Colonic mucosa (tissue), 4 donors: ENCODE data around the gene ZNF80. TPM values are rescaled to one million over a fixed set of nuclear protein-coding genes. Genes with fewer than 3 reads are reported as not detected.

Experiments used
- DNase-seq: peaks from one replicate; pipeline ENCODE4 v3.0.0-alpha.2; 2020
- H3K27ac ChIP-seq: fragments of 200-600 bp; one replicate; pipeline ENCODE4 v1.8.0; 2021
- H3K27me3 ChIP-seq: fragments of 200-600 bp; one replicate; pipeline ENCODE4 v1.8.0; 2021
- H3K36me3 ChIP-seq: fragments of 200-600 bp; one replicate; pipeline ENCODE4 v1.8.0; 2021
- H3K4me1 ChIP-seq: fragments of 200-600 bp; one replicate; pipeline ENCODE4 v1.8.0; 2021; ENCODE audit warnings: mild to moderate bottlenecking
- H3K4me3 ChIP-seq: fragments of 200-600 bp; one replicate; pipeline ENCODE4 v1.8.0; 2021
- H3K9ac ChIP-seq, 2 donors: one replicate each; pipeline ENCODE4 v1.7.0; 2013; ENCODE audit warnings: control low read depth in 2 of 2, low read depth in 2 of 2, low read length in 2 of 2
- H3K9me3 ChIP-seq: fragments of 200-600 bp; one replicate; pipeline ENCODE4 v1.8.0; 2021
- intact Hi-C: fragments of 100-400 bp; cut with DNase I; formaldehyde crosslinking; loops from one replicate; pipeline ENCODE4 v1.14.1; 2022
- total RNA-seq, 2 donors: library from RNA; stranded (reverse); fragmentation: NEBNext Ultra II Directional in 1 of 2; extraction: Animal tissue kit (Norgen Biotek cat#: 25700) in 1 of 2; gene quantifications; one replicate each; pipeline ENCODE4 v1.2.1, GENCODE V29; 2021
- TF ChIP-seq, protein P1 (sequence below): fragments of 200-600 bp; IDR thresholded peaks from one replicate; pipeline ENCODE4 v1.8.0; 2022; ENCODE audit warnings: antibody characterized with exemption, mild to moderate bottlenecking
- donor health status: healthy.
- donor health status: DM: no; HTN: no; CAD: no.
- donor health status: DM: no; HTN: no; CAD: no.

The ZNF80 gene
- total RNA-seq, 2 donors from 2014 or later, result not detected

DNA sequence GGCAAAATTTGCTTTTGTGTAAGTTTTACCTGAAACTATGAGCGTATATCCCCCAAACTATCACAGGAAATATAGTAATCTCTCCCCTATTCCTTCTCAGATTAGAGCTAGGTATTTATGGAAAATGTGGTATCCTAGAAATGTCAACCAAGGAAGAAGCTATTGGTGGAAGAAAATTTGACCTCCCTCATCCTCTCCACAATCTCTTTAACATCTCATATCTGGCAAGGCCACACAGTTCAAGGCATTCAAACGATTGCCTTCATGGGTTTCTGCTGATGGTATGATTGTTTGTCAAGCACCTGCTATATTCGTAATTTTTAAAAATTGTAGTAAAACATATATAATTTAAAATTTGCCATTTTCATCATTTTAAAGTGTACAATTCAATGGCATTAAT, 31.0 kb downstream of the ZNF80 start:
- intact Hi-C loops, result no loop called here
- no peak for DNase-seq
- TF ChIP-seq, protein P1, sequence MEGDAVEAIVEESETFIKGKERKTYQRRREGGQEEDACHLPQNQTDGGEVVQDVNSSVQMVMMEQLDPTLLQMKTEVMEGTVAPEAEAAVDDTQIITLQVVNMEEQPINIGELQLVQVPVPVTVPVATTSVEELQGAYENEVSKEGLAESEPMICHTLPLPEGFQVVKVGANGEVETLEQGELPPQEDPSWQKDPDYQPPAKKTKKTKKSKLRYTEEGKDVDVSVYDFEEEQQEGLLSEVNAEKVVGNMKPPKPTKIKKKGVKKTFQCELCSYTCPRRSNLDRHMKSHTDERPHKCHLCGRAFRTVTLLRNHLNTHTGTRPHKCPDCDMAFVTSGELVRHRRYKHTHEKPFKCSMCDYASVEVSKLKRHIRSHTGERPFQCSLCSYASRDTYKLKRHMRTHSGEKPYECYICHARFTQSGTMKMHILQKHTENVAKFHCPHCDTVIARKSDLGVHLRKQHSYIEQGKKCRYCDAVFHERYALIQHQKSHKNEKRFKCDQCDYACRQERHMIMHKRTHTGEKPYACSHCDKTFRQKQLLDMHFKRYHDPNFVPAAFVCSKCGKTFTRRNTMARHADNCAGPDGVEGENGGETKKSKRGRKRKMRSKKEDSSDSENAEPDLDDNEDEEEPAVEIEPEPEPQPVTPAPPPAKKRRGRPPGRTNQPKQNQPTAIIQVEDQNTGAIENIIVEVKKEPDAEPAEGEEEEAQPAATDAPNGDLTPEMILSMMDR, result no peak
- no peaks in the 10 kb centered on the region for H3K36me3 ChIP-seq
- H3K9ac ChIP-seq, result no peak overlapping the region
- no peaks in the 10 kb centered on the region for H3K9me3 ChIP-seq
- no peaks in the 10 kb centered on the region for H3K27me3 ChIP-seq
- no peak overlapping the region for H3K4me3 ChIP-seq
- no peaks in the 10 kb centered on the region for H3K4me1 ChIP-seq
- no peak overlapping the region for H3K27ac ChIP-seq

DNA sequence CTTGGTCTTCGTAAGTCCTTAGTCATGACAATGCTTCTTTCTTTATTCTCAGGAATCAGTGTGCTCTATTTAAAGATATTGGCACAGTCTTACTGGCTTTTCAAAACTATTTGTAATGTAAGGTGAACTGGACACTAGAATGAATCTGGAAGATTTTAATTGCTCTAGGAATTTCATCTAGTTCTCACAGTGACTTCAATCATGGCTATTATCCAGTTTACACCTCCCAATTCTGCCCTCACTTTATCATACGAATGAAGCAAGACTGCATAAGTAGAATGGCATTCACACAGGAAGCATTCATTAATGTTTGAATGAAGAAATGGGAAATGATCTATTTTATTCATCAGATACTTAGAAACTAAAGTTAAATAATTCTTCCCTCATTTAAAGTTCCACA, 31.8 kb downstream of the ZNF80 start:
- Histone ChIP-seq H3K27ac (no peak overlapping the region), H3K4me1 (no peaks in the 10 kb centered on the region), H3K9me3 (no peaks in the 10 kb centered on the region), H3K36me3 (no peaks in the 10 kb centered on the region), H3K9ac (no peak overlapping the region), H3K27me3 (no peaks in the 10 kb centered on the region), H3K4me3 (no peak overlapping the region)
- intact Hi-C loops, result no loop called here
- TF ChIP-seq, protein P1, result no peak
- no peak for DNase-seq

DNA sequence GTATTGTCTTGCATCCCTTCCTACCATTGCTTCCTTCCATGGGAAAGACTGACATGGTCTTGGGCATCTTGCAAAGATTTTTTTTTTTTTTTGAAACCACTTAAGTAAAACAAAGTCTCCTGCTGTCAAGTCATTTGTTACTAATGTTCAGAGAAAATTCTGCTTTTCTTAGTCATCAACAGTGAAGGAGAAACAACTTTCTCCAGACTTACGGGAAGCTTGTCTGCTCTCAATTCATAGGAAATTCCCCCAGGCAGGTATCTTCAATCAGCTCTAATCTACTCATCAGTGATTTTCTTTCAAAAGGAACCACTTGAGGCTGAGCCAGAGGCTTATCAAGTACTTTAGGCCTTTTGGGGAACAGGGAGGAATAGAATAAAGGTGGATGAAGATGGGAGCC, 42.6 kb downstream of the ZNF80 start:
- TF ChIP-seq, protein P1, result no peak
- H3K36me3 ChIP-seq, result no peaks in the 10 kb centered on the region
- DNase-seq, result no peak
- intact Hi-C loops, result no loop called here
- H3K27ac ChIP-seq, result no peak overlapping the region
- no peak overlapping the region for H3K9ac ChIP-seq
- no peaks in the 10 kb centered on the region for H3K27me3 ChIP-seq
- no peak overlapping the region for H3K4me3 ChIP-seq
- no peaks in the 10 kb centered on the region for H3K4me1 ChIP-seq
- H3K9me3 ChIP-seq, result no peaks in the 10 kb centered on the region

DNA sequence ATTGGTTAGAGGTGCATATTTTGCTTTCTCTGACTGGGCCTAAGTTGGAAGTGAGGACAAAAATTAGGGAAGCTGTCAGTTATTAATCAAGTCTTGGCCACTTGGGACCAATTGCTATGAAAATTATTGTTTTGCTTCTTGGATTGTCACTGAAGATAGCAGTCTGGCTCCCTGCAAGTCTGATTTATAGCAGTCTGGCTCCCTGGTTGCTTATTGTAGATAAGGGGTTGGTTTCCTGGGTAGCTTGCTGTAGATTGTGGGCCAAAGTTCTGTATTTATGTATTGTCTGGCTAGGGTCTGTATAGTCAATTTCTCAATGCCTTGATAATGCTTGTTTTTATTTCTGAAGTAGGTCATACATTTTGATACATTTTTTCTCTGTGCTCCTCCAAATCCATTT, 45.2 kb downstream of the ZNF80 start:
- no peak overlapping the region for H3K9ac ChIP-seq
- no peaks in the 10 kb centered on the region for H3K36me3 ChIP-seq
- H3K4me3 ChIP-seq, result no peak overlapping the region
- H3K27ac ChIP-seq, result no peak overlapping the region
- H3K4me1 ChIP-seq, result no peaks in the 10 kb centered on the region
- H3K27me3 ChIP-seq, result no peaks in the 10 kb centered on the region
- TF ChIP-seq, protein P1, result no peak
- H3K9me3 ChIP-seq, result no peaks in the 10 kb centered on the region
- DNase-seq, result no peak
- intact Hi-C loops, result no loop called here

DNA sequence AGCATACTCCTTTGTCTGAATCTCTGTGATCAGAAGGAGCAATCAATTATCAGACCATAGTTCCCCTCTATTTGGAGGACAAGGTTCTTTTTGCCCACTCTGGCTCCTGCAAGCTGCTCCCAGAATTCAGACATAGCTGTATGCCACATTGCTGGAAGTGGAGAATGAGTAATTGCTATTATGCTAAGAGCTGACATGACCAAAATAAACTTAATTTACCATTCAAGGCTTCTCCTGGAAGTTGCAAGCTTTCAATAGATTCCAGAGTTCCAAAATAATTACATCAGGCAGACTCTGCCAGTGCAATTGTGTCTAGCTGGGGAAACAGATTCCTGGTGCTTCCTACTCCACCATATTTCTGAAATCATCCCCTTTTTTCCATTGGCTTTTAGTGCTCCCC, 50.9 kb downstream of the ZNF80 start:
- intact Hi-C loops, result no loop called here
- Histone ChIP-seq H3K9me3 (no peaks in the 10 kb centered on the region), H3K27ac (no peak overlapping the region), H3K4me1 (no peaks in the 10 kb centered on the region), H3K4me3 (no peak overlapping the region), H3K27me3 (no peaks in the 10 kb centered on the region), H3K9ac (no peak overlapping the region), H3K36me3 (no peaks in the 10 kb centered on the region)
- DNase-seq, result no peak
- TF ChIP-seq, protein P1, result no peak

Other genes starting within 250 kb of the ZNF80 start
- 1 to 10 TPM; 3.1 TPM for gene CCDC191, start 181.1 kb downstream of the ZNF80 start, total RNA-seq
- 10 to 100 TPM; 20.3 to 25.6 TPM for gene QTRT2, start 180.8 kb downstream of the ZNF80 start, total RNA-seq
- not detected for gene DRD3, start 58.5 kb downstream of the ZNF80 start, total RNA-seq
- under 1 TPM; 0.37 to 0.40 TPM for gene TIGIT, start 56.5 kb upstream of the ZNF80 start, total RNA-seq